ENCODE results near the gene ANAPC13.
A peak's percentile ranks its signal among the peaks of the same experiment; 100 is the strongest.

Gene ANAPC13

DNA sequence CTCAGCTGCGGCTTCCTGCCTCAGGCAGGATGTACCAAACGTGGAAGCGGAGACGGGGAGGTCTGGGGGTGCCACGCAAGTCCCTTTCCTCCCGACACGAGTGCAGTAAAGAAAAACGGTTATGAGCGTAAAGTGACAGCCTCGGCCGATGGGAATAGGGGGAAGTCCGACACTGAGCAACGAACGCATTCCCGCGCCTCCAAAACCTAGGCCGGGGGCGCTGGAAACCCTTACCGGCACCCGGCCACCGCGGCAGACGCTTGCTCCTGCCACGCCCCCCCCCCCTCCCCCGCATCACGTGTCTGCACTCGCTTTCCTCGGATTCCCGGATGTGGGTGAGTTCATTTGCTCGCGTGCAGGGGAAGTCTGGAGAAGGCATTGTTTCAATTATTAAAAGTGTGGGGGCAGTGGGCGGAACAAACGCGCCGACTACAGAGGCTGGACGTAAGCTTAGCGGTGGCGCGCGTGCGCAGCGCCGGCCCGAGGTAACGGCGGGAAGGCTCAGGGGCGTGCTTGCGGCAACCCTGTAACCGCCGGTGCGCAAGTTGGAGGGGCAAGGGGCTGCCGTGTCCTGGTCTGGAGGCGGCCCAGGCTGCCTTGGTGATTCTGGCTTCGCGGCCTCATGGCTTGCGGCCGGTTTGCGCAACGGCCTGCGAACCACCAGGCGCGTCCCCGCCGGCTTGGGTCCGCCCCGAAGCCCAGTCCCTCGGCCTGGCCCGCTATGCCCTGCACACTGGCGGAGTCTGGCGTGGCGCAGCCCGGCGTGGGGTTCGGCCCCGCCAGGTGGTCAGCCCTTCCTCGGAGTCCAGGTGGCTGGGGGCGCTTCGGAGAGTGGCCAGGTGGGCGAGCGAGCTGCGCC lies at the start of gene ANAPC13, which contains the start of gene CEP63:
ANAPC13 (minus strand) TSS at position 268 of the 859 bp plus-strand sequence. CDS start 3,081 bp downstream, outside the sequence.
CEP63 (plus strand) TSS at position 340 of the 859 bp plus-strand sequence. CDS start 9,264 bp downstream, outside the sequence.
- DNase-seq (ENCODE audit: low spot score) = peak; percentile 96

- peak; percentile 33 for DNase-seq (ENCODE audit: low spot score)
Measured at GRCh38 chr3:134535186-134535970, 49.6 kb upstream of the ANAPC13 start.

GRCh38 chr3:134533493-134533892 lies 47.7 kb upstream of the ANAPC13 start:
- no peak for DNase-seq (ENCODE audit: low spot score)

DNA sequence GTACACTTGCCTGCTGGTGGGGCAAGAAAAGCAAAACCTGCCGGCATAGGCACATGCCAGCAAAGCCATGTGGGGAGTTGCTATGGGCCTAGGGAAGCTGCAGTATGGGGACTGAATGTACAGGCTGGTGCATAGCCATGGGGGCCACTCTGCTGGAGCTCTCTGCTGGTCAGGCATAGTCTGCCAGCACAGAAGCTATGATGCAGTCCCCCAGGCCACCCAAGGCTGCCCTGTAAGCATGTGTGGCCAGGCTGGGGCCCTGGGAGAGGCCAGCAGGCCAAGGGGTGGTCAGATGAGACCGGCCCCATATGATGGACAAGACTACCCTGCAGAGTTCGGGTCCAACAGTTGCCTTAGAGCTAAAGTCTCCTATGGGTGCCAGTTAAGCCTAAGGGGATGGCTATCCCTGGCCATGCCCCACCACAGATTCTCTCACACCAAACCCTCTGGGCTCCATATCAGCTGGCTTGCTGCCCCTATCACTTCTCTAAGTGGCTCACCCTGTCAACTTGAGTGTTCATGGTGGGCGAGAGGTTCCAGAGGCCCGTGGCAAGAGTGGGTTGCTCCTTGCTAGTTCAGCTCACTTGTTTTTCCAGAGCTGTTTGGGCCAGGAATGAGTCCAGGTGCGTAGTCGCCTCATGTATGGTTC lies 41.9 kb upstream of the ANAPC13 start:
- DNase-seq (ENCODE audit: low spot score) = no peak

DNA sequence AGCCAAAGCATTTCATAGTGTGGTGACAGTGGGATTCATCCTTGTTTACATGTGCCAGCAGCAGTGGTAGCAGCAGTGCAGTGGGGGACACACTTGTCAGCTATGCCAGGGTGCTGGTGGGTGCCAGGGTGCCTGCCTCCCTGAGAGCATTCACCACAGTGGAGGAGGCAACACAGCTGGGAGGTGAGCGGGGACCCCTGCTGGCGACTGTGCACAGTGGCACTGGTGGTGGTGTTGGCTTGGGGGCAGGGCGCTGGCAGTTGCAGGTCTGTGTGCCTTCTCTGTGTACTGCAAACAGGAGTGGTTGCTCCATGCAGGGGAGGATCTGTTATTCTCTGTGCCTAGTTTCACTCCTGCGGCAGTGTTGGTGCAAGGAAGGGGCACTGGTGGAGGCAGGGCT lies 41.3 kb upstream of the ANAPC13 start:
- DNase-seq (ENCODE audit: low spot score) = no peak

GRCh38 chr3:134526319-134526718 lies 40.5 kb upstream of the ANAPC13 start:
- DNase-seq (ENCODE audit: low spot score) = no peak

DNA sequence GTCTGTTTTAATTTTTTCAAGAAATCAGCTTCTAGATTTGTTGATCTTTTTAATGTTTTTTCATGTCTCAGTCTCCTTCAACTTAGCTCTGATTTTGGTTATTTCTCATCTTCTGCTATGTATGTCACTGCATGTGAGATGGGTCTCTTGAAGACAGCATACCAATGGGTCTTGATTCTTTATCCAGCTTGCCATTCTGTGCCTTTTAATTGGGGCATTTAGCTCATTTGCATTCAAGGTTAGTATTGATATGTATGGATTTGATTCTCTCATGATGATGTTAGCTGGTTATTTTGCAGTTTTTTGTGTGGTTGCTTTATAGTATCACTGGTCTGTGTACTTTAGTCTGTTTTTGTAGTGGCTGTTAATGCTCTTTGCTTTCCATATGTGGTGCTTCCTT lies 39.5 kb upstream of the ANAPC13 start:
- DNase-seq (ENCODE audit: low spot score) = no peak

GRCh38 chr3:134522541-134522940 lies 36.8 kb upstream of the ANAPC13 start:
- DNase-seq (ENCODE audit: low spot score) = no peak

GRCh38 chr3:134517791-134518190 lies 32.0 kb upstream of the ANAPC13 start:
- DNase-seq (ENCODE audit: low spot score) = no peak

- DNase-seq (ENCODE audit: low spot score) = no peak
Measured at GRCh38 chr3:134516905-134517304, 31.1 kb upstream of the ANAPC13 start.

DNA sequence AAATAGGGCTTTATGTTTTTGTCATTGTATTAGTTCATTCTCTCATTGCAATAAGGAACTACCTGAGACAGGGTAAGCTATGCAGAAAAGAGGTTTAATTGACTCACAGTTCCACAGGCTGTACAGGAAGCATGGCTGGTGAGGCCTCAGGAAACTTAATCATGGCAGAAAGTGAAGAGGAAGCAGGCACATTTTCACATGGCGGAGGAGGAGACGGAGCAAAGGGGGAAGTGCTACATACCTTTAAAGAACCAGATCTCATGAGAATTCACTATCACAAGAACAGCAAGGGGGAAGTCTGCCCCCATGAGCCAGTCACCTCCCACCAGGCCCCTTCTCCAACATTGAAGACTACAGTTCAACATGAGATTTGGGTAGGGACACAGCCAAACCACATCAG lies 25.7 kb upstream of the ANAPC13 start:
- DNase-seq (ENCODE audit: low spot score) = no peak

GRCh38 chr3:134505485-134505884 lies 19.7 kb upstream of the ANAPC13 start:
- no peak for DNase-seq (ENCODE audit: low spot score)

- no peak for DNase-seq (ENCODE audit: low spot score)
Measured at GRCh38 chr3:134504132-134504531, 18.3 kb upstream of the ANAPC13 start.

DNA sequence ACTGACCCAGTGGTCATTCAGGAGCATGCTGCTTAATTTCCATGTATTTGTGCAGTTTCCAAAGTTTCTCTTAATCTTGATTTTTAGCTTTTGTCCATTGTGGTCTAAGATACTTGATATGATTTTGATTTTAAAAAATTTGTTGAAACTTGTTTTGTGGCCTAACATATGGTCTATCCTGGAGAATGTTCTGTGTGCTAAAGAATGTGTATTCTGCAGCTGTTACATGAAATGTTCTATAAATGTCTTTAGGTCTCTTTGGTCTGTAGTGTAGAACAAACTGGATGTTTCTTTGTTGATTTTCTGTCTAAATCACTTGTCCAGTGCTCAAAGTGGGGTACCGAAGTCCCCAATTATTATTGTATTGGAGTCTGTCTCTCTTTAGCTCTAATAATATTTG lies 17.5 kb upstream of the ANAPC13 start:
- DNase-seq (ENCODE audit: low spot score) = no peak

DNA sequence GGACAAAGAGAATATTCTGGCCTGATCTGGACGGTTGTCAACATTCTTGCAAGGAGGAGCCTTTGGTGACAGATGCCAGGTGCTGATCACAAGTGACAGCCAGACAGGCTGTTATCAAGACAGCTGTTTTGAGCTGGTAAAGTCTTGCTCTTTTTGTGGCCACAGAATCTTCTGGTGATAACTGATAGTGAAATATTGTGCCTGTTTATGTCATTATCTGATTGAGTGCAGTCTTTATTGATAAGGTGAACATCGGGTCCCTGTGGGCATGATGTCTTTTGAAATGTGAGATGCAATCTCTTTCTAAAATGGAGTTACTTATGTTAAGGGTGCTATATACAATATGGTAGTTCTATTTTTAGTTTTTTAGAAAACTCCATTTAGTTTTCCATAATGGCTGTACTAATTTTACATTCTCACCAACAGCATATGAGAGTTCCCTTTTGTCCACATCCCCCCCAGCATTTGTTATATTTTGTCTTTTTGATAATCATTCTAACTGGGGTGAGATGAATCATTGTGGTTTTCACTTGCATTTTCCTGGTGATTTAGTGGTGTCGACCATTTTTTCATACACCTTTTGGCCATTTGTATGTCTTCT lies 10.8 kb upstream of the ANAPC13 start:
- DNase-seq (ENCODE audit: low spot score) = no peak

DNA sequence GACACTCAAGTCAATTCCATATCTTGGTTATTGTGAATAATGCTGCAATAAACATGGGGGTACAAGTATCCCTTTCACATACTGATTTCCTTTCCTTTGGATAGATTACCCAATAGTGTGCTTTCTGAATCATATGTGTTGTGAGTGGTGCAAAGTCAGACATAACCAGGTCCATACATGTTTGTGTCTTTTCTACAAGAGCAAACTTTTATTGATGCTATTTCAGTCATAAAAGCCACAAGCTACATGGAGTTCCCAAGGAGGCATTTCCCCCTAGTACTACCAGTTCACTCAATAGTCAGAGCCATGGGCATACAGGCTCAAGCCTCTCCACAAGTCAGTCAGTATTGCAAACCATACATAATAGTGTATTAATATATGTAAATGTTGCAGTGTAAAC lies 10.2 kb upstream of the ANAPC13 start:
- no peak for DNase-seq (ENCODE audit: low spot score)

- DNase-seq (ENCODE audit: low spot score) = no peak
Measured at GRCh38 chr3:134494495-134494894, 8.7 kb upstream of the ANAPC13 start.

- DNase-seq (ENCODE audit: low spot score) = peak; percentile 50
Measured at GRCh38 chr3:134487406-134487805, 1.6 kb upstream of the ANAPC13 start.

GRCh38 chr3:134486577-134487041 lies 824 bp upstream of the ANAPC13 start:
- DNase-seq (ENCODE audit: low spot score) = peak; percentile 38

GRCh38 chr3:134485075-134485717 lies 589 bp downstream of the ANAPC13 start:
- peak; percentile 61 for DNase-seq (ENCODE audit: low spot score)

DNA sequence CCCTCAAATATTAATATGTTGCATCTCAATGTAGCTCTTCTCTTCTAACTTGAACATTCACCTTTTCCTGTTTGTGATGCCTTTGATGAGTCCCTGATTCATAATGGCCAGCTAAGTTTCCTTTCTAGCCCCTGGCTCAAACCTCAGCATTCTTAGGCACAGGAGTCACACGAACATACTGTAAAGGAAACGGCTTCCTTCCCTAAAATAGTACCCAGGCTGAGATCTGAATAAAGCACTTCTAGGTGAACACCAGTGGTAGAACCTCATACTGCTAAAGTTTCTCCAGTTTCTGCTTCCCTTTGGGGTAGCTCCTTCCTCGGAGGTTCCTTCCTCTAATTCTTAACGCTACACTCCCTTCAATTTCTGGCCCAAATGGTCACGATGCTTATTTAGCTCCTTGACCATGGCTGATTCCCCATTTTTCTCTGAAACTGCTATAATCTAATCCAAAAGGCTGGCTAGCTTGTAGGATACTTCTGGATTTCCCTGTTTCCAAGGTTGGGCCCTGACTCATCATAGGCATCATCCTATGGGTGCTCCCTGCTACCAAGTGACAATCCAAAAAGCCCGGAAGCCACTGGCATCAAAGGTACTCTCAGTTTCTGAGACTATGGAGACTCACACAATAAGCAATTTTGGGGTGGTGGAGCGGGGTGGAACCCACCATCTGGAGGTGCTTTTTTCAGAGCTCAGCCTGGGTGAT lies 2.4 kb downstream of the ANAPC13 start:
- DNase-seq (ENCODE audit: low spot score) = no peak

Data from pons (tissue), 1 donor.